SH-SY5Y (cell line): ENCODE measurements around the gene NLRP1.

Experiments used
- GATA2 ChIP-seq: IDR thresholded peaks from 2 replicates; pipeline ENCODE4 v1.6.1; 2011; ENCODE audit warnings: mild to moderate bottlenecking, low read depth, low read length
- GATA3 ChIP-seq: IDR thresholded peaks from 2 replicates; pipeline ENCODE4 v1.6.1; 2011; ENCODE audit warnings: low read depth, mild to moderate bottlenecking, low read length, moderate library complexity

- TF ChIP-seq GATA2 (no peak), GATA3 (no peak)
Measured at GRCh38 chr17:5618476-5618875, 34.2 kb upstream of the NLRP1 start.
